Mammary microvascular endothelial cell (primary cell): Measurements from ENCODE around the gene SLC5A12. TPM values are rescaled to one million over a fixed set of nuclear protein-coding genes. Genes with fewer than 3 reads are reported as not detected.

ENCODE experiments used
- total RNA-seq: library from RNA; depleted of rRNA; stranded (reverse); fragments of >200 nt; gene quantifications from 2 replicates; pipeline ENCODE4 v1.2.3, GENCODE V29; 2015

The SLC5A12 gene, protein sequence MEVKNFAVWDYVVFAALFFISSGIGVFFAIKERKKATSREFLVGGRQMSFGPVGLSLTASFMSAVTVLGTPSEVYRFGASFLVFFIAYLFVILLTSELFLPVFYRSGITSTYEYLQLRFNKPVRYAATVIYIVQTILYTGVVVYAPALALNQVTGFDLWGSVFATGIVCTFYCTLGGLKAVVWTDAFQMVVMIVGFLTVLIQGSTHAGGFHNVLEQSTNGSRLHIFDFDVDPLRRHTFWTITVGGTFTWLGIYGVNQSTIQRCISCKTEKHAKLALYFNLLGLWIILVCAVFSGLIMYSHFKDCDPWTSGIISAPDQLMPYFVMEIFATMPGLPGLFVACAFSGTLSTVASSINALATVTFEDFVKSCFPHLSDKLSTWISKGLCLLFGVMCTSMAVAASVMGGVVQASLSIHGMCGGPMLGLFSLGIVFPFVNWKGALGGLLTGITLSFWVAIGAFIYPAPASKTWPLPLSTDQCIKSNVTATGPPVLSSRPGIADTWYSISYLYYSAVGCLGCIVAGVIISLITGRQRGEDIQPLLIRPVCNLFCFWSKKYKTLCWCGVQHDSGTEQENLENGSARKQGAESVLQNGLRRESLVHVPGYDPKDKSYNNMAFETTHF
- not detected in 2 replicates for total RNA-seq

DNA sequence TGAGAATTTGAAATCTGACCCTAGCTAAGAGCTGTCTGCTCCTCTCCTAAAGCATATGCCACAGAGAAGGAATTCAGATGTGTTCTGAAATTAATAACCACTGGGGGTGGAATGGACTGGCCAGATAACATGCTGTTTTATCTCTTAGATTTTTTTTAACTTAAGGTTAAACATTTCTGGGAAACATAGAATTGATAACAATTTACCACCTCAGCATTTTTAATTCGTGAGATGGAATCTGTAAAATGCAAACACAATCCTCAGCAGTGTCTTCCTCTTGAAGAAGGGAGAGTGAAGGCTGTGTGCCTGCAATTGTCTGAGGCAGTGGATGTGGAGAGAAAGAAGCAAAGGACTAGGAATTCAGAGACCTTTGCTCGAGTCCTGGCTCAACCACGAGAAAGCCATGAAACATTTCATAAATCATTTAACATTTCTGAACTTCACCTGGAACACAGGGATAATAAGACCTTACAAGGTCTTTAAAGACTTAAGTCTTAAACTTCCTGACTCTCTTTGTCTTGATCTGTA is at the start of gene SLC5A12:
Gene SLC5A12, minus strand, starts transcription at position 113 of the 528 bp plus-strand sequence. CDS start 346 bp downstream, outside the sequence.

Other genes starting within 250 kb of the SLC5A12 start
- gene MUC15, start 149.8 kb downstream of the SLC5A12 start, total RNA-seq = not detected in 2 replicates